Activated T-cell treated with anti-CD3 and anti-CD28 coated beads for 24 hours (primary cell): ENCODE results near the gene HACE1.
"Not testable (repeated sequence)": the region's sequence is repeated elsewhere in the genome, so short reads cannot be mapped to it uniquely, and the experiment has no call there.

Source experiments
- DNase-seq: peaks from one replicate; pipeline ENCODE4 v3.0.0-alpha.2; 2020; ENCODE audit warnings: low read depth

Gene HACE1

DNA sequence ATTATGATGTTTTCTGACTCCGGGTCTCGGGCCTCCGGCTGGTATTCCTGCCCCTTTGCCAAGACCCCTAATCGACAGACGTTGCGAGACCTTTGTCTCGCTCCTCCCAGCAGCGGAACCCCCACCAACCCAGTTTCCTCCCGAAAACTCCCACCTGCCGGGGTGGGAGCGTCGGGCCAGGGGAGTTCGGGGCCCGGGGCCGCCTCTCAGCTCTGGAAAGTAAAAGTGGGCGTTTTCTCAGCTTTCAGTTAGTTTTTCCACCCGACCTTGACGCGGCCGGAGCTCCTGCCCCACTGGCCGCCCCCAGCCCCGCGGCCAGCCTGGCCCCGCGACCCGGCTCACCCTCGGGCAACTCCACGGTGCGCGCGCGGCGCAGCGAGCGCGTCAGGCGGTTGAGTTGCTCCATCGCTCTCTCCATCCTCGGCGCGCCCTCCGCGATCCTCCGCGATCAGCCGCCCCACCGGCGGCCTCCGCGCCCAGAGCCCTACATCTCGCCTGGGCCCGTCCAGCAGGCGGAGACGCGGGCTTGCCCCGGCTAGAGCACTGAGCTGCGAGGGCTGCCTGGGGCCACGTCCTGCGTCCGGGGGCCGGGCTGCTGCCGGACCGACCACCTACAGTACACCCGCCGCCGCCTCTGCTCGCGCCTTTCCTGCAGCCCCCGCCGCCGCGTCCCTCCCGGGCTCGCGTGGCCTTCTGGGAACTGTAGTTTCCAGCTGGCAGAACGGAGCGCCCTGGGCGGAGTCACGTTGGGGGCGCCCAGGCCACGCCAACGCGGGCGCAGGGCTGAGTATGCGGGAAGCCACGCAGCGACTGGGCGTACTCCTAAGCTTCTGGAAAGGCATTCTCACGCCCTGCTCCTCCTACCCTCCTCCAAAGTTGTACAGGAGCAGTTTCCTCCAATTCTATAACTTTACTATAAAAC, at the start of gene HACE1:
TSS of gene HACE1 (minus strand) at position 695 of the 922 bp plus-strand sequence. CDS start at position 418, 277 bp downstream.
- DNase-seq, result peak; percentile 84

DNA sequence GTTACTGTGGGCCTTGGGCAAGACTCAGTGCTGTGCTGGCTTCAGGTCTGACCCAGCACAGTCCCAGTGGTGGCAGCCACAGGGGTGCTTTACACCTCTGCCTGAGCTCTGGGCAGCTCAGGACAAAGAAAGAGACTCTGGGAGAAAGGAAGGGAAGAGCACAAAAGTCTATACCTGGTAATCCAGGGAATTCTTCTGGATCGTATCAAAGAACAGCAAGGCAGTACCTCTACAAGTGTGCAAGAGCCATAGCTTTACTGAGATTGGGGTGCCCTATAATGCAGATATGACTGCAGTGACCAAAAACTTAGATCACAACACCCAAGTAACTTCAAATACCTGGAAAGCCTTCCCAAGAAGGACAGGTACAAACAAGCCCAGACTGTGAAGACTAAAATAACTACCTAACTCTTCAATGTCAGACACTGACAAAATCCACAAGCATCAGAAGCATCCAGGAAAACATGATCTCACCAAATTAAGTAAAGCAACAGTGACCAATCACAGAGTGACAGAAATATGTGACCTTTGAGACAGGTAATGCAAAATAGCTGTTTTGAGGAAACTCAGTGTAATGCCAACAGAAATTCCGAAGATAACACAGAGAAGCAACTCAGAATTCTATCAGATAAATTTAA, 49.3 kb upstream of the HACE1 start:
- DNase-seq, result no peak

DNA sequence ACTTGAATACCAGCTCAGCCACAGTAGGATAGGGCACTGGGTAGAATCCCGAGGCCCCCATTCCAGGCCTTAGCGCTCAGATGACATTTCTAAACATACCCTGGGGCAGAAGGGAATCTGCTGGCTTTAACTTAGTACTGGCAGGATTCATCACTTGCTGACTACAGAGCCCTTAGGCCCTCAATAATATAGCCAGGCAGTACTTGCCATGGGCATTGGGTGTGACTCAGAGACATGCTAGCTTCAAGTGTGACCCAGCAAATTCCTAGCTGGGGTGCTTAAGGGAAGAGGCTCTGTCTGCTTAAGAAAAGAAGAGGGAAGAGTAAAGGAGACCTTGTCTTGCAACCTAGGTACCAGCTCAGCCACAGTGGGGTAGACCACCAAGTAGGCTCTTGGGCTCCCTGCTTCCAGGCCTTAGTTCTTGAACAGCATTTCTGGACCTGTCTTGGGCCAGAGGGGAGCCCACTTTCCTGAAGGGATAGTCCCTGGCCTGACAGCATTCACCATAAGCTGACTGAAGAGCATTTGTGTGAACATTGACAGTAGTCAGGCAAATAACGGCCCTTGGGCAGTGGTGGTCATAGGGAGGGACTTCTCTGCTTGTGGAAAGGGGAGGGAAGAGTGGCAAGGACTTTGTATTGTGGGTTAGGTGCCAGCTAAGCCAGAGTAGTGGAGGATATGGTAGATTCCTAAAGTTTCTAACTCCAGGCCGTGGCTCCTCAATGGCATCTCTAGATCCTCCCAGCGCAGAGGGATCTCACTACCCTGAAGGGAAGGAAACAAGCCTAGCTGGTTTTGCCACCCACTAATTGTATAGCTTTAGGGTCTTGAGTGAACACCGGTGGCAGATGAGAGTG, 48.5 kb upstream of the HACE1 start:
- DNase-seq, result no peak

- not testable (repeated sequence) for DNase-seq
Observed at GRCh38 chr6:104898893-104899292, 39.2 kb upstream of the HACE1 start.

- no peak for DNase-seq
Observed at GRCh38 chr6:104896914-104897313, 37.2 kb upstream of the HACE1 start.

GRCh38 chr6:104888066-104888465, 28.3 kb upstream of the HACE1 start:
- DNase-seq, result no peak

- DNase-seq, result no peak
Observed at GRCh38 chr6:104887350-104887749, 27.6 kb upstream of the HACE1 start.

- DNase-seq, result no peak
Observed at GRCh38 chr6:104885518-104886043, 25.9 kb upstream of the HACE1 start.

DNA sequence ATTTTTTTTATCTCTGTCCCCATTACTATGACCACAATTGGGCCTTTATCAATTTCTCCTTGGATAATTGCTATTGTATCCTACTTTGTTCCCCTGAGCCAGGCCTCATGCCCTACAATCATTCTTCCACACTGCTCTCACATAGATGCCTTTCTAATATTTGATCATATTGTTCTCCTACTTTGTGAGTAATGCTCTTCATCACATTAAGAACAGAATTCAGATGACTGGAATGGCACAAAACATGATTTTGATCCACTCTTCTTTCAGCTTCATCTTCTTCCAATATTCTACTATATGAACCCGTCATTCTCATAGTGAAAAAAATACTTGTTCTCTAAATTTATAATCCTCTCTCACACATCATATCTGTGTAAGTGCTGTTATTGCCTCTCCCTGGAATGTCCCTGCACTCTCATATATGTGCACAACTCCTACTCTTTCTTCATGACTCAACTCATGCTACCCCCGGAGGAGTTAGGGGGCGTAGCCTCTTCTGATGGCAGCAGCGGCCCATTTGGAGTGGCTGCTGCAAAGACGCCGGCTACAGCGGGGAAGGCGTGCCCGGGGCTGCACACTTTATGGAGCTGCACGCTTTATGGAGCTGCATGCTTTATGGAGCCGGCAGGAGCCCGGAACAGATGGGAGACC, 25.3 kb upstream of the HACE1 start:
- no peak for DNase-seq

DNA sequence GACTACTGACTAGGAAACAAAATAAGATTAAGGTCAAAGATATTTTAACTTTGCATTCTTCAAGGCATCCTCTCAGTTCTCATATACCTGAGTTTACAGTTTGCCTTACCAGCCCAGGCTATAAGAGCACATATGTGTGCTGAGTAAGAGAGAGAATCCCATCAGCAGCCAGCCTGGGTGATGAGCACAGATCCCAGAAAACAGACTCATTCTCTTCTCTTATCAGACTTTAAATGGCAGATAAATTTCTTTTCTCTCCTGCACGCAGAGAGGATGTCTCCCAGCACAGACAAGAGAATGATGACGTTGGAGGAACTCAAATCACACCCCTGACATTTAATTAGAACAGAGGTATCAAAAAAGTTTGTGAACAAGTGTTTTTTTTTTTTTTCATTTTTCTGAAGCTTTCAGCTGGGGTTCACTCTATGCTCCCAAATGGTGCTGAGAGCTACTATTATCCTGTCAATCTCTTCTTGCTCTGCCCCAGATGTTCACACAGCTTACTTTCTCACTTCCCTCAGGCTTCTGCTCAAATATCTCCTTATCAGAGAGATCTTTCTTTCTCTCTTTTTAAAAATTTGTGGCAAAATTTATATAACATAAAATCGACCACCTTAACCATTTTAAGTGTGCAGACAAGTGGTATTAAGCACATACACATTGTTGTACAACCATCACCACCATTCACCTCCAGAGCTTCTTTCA, 22.4 kb upstream of the HACE1 start:
- no peak for DNase-seq

GRCh38 chr6:104862456-104862855, 2.7 kb upstream of the HACE1 start:
- no peak for DNase-seq

- DNase-seq, result no peak
Observed at GRCh38 chr6:104860221-104860620, 502 bp upstream of the HACE1 start.

DNA sequence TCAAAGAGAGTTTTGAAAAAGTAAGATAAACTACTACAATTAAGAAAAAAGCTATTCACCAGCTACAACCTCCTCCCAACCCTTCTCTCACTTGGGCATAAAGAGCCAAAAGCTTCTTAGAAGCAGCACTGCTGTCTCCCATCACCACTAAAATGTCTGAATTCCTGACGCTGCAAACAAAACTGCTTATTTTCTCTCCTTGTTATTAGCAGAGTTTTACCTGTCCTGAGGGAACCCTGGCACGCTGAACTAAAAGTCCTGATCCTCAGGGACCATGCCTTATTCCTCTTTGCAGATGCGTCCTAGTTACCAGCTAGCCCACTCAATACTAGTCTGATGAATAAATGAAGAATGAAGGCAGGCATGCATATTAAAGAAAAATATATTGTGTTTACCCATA, 1.1 kb downstream of the HACE1 start:
- DNase-seq, result no peak

DNA sequence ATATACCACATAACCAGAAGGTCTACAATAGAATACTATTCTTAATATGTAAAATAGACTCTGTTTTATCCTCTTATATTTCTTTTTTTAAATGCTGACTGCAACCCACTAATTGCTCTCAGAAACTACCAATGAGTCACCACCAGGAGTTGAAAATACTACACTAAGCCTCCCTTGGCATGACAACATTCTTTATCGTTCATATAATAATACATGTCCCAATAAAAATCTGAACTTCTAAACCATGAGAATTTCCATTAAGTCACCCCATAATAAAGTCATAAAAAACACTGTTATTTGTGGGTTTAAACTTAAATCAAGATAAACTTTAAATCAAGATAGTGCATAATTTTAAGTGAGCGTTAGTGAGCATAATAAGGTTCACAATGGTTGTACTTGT, 4.2 kb downstream of the HACE1 start:
- no peak for DNase-seq

DNA sequence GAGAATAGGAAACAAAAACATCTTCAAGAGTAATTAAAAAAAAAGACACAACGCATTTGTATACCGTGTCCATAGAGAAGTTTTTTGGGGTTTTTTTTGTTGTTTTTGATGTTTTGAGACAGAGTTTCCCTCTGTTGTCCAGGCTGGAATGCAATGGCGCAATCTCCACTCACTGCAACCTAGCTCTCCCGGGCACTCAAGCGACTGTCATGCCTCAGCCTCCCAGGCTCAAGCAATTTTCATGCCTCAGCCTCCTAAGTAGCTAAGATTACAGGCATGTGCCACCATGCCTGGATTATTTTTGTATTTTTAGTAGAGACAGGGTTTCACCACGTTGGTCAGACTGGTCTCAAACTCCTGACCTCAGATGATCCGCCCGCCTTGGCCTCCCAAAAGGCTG, 12.0 kb downstream of the HACE1 start:
- DNase-seq, result not testable (repeated sequence)

- DNase-seq, result no peak
Observed at GRCh38 chr6:104843229-104843628, 16.5 kb downstream of the HACE1 start.

DNA sequence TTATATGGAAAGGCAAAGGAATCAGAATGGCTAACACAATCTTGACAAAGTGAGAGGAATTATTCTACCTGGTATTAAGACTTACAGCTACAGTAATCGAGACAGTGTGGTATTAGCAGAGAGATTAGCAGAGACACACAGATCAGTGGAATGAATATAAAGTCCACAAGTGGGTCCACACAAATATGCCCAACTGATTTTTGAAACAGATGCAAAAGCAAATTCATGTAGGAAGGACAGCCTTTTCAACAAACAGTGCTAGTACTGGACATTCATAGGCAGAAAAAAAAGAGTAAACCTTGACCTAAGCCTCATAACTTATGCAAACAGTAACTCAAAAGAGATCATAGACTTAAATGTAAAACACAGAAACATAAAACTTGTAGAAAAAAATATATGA, 22.6 kb downstream of the HACE1 start:
- DNase-seq, result no peak

DNA sequence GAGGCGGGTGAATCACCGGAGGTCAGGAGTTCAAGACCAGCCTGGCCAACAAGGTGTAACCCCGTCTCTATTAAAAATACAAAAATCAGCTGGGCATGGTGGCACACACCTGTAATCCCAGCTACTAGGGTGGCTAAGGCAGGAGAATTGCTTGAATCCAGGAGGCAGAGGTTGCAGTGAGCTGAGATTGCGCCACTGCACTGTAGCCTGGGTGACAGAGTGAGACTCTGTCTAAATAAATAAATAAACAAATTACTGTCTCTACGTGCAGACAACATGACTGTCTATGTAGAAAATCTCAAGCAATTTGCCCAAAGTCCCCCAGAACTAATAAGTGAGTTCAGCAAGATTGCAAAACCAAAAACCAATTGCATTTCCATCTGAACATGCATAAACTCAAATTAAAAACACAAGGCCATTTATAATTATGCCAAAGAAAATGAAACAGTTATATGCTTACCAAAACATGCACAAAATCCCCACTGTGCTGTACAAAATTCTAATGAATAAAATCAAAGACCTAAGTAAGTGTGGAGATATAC, 23.2 kb downstream of the HACE1 start:
- not testable (repeated sequence) for DNase-seq

DNA sequence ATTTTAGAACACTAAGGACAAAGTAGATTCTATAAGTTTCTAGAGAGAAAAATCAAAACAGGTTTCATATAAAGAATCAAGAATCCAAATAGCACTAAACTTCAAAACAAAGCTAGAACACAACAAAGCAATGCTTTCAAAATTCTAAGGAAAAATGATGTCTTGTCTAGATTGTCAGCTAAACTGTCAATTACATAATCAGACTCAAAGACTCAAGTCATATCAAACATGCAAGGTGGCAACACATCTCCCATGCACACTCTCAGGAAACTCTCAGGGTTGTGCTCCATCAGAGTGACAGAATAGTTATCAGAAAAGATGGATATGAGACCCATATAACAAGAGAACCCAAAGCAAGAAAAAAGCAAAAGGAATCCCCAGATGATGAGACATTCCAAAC, 23.9 kb downstream of the HACE1 start:
- no peak for DNase-seq

DNA sequence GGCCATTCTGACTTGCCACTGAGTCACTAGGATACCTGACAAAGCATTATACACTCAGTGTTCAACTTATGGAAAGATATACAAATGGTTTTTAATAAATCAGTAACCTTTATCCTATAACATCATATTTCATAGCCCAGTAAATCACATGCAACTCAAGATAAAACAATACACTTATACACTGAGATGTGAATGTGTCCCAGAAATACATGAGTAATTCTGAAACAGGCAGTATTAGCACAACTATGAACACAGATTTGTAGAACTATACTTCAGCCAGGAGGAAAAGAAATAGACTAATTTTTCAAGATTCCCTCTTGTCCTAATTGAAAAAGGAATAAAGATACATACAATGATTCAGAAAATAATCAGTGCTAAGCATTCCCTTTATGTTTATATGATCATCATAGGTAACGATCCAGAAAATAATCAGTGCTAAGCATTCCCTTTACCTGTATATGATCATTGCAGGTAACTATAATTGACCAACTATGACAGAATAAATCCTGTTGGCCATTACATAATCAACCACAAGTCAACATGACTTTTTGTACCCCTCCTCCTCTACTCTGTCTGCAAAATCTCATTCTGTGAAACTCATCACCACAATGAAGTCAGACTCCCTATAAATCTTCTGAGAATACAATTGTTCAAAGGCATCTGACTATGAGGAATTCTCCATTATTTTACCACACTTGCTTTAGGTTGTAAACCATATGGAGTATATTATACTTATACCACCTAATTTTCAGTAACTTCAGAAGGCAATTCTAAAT, 30.3 kb downstream of the HACE1 start:
- no peak for DNase-seq
